PC-3 (cell line): ENCODE results near the gene ANKRD50. TPM values are rescaled to one million over a fixed set of nuclear protein-coding genes. Genes with fewer than 3 reads are reported as not detected.

Experiments
- ATAC-seq: fragments of 200-7000 bp; cut with Tn5 transposase; 2 replicates; pipeline ENCODE4 v1.9.1; 2020; ENCODE audit warnings: mild to moderate bottlenecking, moderate library complexity
- BruUV-seq: library from RNA; stranded (reverse); fragments of 400-500 nt; replicated peaks from 2 replicates; lab custom pipeline; 2021; lab: Mats Ljungman, UMichigan
- CTCF ChIA-PET: fragments of 300-600 bp; sonication (Branson Sonifier 250); formaldehyde crosslinking; loops from one replicate; lab custom pipeline; 2022; ENCODE audit warnings: antibody characterized with exemption; lab: Charles Lee
- POLR2A ChIA-PET: fragments of 300-600 bp; sonication (Branson Sonifier 250); formaldehyde crosslinking; loops from one replicate; lab custom pipeline; 2022; ENCODE audit warnings: antibody characterized with exemption; ENCODE audit not compliant: unreplicated experiment; lab: Charles Lee
- DNase-seq: peaks from one replicate; pipeline ENCODE4 v3.0.0-alpha.2; 2015
- H2AFZ ChIP-seq: fragments of 300-600 bp; sonication (generic); 2 replicates; pipeline ENCODE4 v1.6.0; 2016; ENCODE audit warnings: antibody characterized with exemption, low read length
- H3F3A ChIP-seq: fragments of 300-600 bp; sonication (generic); one replicate; pipeline ENCODE4 v1.6.0; 2017; ENCODE audit warnings: antibody characterized with exemption, low read length, control low read depth, mild to moderate bottlenecking; ENCODE audit not compliant: unreplicated experiment
- H3K27ac ChIP-seq: fragments of 300-600 bp; sonication (generic); 2 replicates; pipeline ENCODE4 v1.5.1; 2016; ENCODE audit warnings: mild to moderate bottlenecking, low read length
- H3K27me3 ChIP-seq: fragments of 300-600 bp; sonication (generic); 2 replicates; pipeline ENCODE4 v1.6.1; 2016; ENCODE audit warnings: low read length, mixed read lengths
- H3K36me3 ChIP-seq: fragments of 300-600 bp; sonication (generic); 2 replicates; pipeline ENCODE4 v1.6.1; 2016; ENCODE audit warnings: low read depth, mixed run types, low read length, mixed read lengths
- H3K4me1 ChIP-seq: fragments of 300-600 bp; sonication (generic); 2 replicates; pipeline ENCODE4 v1.5.1; 2016; ENCODE audit warnings: low read length; ENCODE audit not compliant: insufficient read depth
- H3K4me2 ChIP-seq: fragments of 300-600 bp; sonication (generic); 2 replicates; pipeline ENCODE4 v1.6.0; 2016; ENCODE audit warnings: low read length
- H3K4me3 ChIP-seq: fragments of 300-600 bp; sonication (generic); 2 replicates; pipeline ENCODE4 v1.5.1; 2016; ENCODE audit warnings: mild to moderate bottlenecking, low read length, mixed read lengths
- H3K79me2 ChIP-seq: fragments of 300-600 bp; sonication (generic); 2 replicates; pipeline ENCODE4 v1.6.1; 2017; ENCODE audit warnings: low read length, mixed read lengths
- H3K9ac ChIP-seq: fragments of 300-600 bp; sonication (generic); 2 replicates; pipeline ENCODE4 v1.6.0; 2016; ENCODE audit warnings: mild to moderate bottlenecking, low read length
- H3K9me2 ChIP-seq: fragments of 300-600 bp; sonication (generic); replicated peaks from 2 replicates; pipeline ENCODE4 v1.6.1; 2016; ENCODE audit warnings: mixed run types, low read length, mixed read lengths
- H3K9me3 ChIP-seq: fragments of 300-600 bp; sonication (generic); 2 replicates; pipeline ENCODE4 v1.6.1; 2016; ENCODE audit warnings: low read length, mixed read lengths
- H4K20me1 ChIP-seq: fragments of 300-600 bp; sonication (generic); 2 replicates; pipeline ENCODE4 v1.6.1; 2016; ENCODE audit warnings: low read length, mixed read lengths
- CTCF ChIP-seq: fragments of 300-600 bp; sonication (generic); conservative IDR thresholded peaks from 2 replicates; pipeline ENCODE4 v1.5.1; 2017; ENCODE audit warnings: antibody characterized with exemption, low read depth, mild to moderate bottlenecking, low read length
- EZH2 ChIP-seq: fragments of 300-600 bp; sonication (generic); IDR thresholded peaks from one replicate; pipeline ENCODE4 v1.6.1; 2017; ENCODE audit warnings: antibody characterized with exemption, mild to moderate bottlenecking, low read length; ENCODE audit not compliant: unreplicated experiment
- EZH2phosphoT487 ChIP-seq: fragments of 300-600 bp; sonication (generic); IDR thresholded peaks from 2 replicates; pipeline ENCODE4 v1.6.1; 2018; ENCODE audit warnings: mild to moderate bottlenecking, antibody characterized with exemption, low read length, borderline replicate concordance
- intact Hi-C: fragments of 100-400 bp; cut with micrococcal nuclease; formaldehyde crosslinking; loops from 2 replicates; pipeline ENCODE4 v1.9.0; 2023
- total RNA-seq: library from RNA; depleted of rRNA; stranded (reverse); fragments of >200 nt; gene quantifications from 2 replicates; pipeline ENCODE4 v1.2.3, GENCODE V29; 2014

Gene ANKRD50
- total RNA-seq, 1 experiment from 2014 or later = 26.3 TPM

- ChIA-PET POLR2A (no interaction called here), CTCF (no interaction called here)
- intact Hi-C loops = no loop called here
- Histone ChIP-seq H3K9me2 (no peaks in the 10 kb centered on the region), H2AFZ (no peak overlapping the region), H3K4me1 (no peaks in the 10 kb centered on the region), H3F3A (no peaks in the 10 kb centered on the region), H3K9ac (no peak overlapping the region), H3K27ac (no peak overlapping the region), H3K27me3 (no peaks in the 10 kb centered on the region), H3K36me3 (no peaks in the 10 kb centered on the region), H3K4me2 (no peak overlapping the region), H4K20me1 (no peaks in the 10 kb centered on the region), H3K4me3 (no peak overlapping the region), H3K79me2 (no peaks in the 10 kb centered on the region), H3K9me3 (no peaks in the 10 kb centered on the region)
- DNase-seq = no peak
- no peak for TF ChIP-seq CTCF
- no peak for TF ChIP-seq EZH2phosphoT487
- no peak for TF ChIP-seq EZH2
- no TSS peak for BruUV-seq
- ATAC-seq = no peak
Measured at GRCh38 chr4:124743711-124744110, 31.2 kb upstream of the ANKRD50 start.

GRCh38 chr4:124740501-124740900 lies 28.0 kb upstream of the ANKRD50 start:
- H3F3A ChIP-seq = no peaks in the 10 kb centered on the region
- no TSS peak for BruUV-seq
- H3K79me2 ChIP-seq = no peaks in the 10 kb centered on the region
- H3K4me3 ChIP-seq = no peak overlapping the region
- intact Hi-C loops = no loop called here
- no peak overlapping the region for H3K9ac ChIP-seq
- ATAC-seq (no peak), DNase-seq (no peak)
- TF ChIP-seq EZH2 (no peak), CTCF (no peak), EZH2phosphoT487 (no peak)
- ChIA-PET POLR2A (no interaction called here), CTCF (no interaction called here)
- no peak overlapping the region for H2AFZ ChIP-seq
- no peaks in the 10 kb centered on the region for H3K27me3 ChIP-seq
- no peaks in the 10 kb centered on the region for H3K9me3 ChIP-seq
- H3K27ac ChIP-seq = no peak overlapping the region
- H4K20me1 ChIP-seq = no peaks in the 10 kb centered on the region
- peaks cover 10% of the 10 kb centered on the region; the same call in 1 of the 2 replicates for H3K4me1 ChIP-seq
- no peaks in the 10 kb centered on the region for H3K9me2 ChIP-seq
- H3K4me2 ChIP-seq = no peak overlapping the region
- H3K36me3 ChIP-seq = no peaks in the 10 kb centered on the region

- intact Hi-C loops = no loop called here
- ChIA-PET POLR2A (no interaction called here), CTCF (no interaction called here)
- no peaks in the 10 kb centered on the region for H3K36me3 ChIP-seq
- H3K9me3 ChIP-seq = no peaks in the 10 kb centered on the region
- no peak overlapping the region for H3K4me2 ChIP-seq
- no peak overlapping the region for H2AFZ ChIP-seq
- no TSS peak for BruUV-seq
- H3K27me3 ChIP-seq = no peaks in the 10 kb centered on the region
- H3K9me2 ChIP-seq = no peaks in the 10 kb centered on the region
- H3K27ac ChIP-seq = no peak overlapping the region
- H3K4me1 ChIP-seq = peaks cover 10% of the 10 kb centered on the region; the same call in 1 of the 2 replicates
- no peaks in the 10 kb centered on the region for H3F3A ChIP-seq
- H4K20me1 ChIP-seq = no peaks in the 10 kb centered on the region
- no peaks in the 10 kb centered on the region for H3K79me2 ChIP-seq
- no peak overlapping the region for H3K9ac ChIP-seq
- TF ChIP-seq CTCF = no peak
- TF ChIP-seq EZH2phosphoT487 = no peak
- TF ChIP-seq EZH2 = no peak
- H3K4me3 ChIP-seq = no peak overlapping the region
- ATAC-seq (no peak), DNase-seq (no peak)
Measured at GRCh38 chr4:124738994-124739393, 26.5 kb upstream of the ANKRD50 start.
